UCSD-AML1 (cell line): ENCODE data around the gene TSC1.

ENCODE experiments used
- DNase-seq: peaks from one replicate; lab custom pipeline; 2025; ENCODE audit not compliant: unreplicated experiment; lab: John Stamatoyannopoulos, UW

The TSC1 gene

DNA sequence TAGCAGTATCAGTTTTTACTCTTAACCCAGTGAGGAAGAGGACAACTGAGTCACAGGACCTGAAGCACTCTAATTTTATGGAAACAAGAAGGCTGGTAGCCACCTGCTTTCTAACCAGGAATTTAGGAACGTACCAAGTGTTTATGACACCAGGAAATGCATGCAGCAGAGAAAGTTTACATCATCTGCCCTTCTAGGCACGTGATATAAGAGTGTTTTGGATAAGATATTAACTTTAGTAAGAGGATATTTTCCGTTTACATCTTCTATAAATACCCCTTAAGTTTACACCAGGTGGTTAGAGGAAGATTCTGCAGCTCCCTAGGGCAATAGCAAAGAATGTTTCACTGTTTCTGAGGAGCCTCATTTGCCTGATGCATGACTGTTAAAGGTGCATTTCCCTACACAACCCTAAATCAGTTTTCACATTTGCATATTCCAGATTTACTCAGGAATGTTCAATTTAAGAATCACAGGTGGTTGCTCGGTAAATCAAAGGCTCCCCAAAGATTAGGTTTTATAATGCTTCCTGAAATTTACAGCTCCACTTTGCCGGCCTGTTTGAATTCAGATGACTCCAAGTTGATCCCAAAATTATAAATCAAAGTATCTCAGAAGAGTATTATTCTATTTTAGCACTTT lies 1.8 kb downstream of the TSC1 start:
- no peak for DNase-seq

DNA sequence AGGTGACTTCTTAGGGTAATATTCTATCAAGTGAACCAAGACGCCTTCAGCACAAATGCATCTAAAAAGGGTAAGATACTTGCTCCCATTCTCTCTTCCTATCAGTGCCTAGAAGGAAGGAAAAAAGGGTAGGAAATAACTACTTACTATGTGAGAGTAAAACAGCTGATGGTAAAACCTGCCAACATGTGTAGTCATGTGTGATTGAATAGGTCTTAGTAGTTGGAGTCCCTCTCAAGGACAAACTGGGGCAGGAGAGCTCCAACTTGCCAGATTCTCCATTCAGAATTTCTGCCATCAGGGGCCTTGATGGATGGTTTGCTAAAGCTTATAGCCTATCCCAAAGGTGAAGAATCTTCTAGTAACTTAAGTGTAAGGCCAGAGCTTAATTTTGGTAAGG lies 5.2 kb downstream of the TSC1 start:
- no peak for DNase-seq

- no peak for DNase-seq
Measured at GRCh38 chr9:132937463-132937901, 6.9 kb downstream of the TSC1 start.

- DNase-seq = no peak
Measured at GRCh38 chr9:132935026-132935425, 9.4 kb downstream of the TSC1 start.

GRCh38 chr9:132931178-132931735 lies 13.2 kb downstream of the TSC1 start:
- DNase-seq = no peak

DNA sequence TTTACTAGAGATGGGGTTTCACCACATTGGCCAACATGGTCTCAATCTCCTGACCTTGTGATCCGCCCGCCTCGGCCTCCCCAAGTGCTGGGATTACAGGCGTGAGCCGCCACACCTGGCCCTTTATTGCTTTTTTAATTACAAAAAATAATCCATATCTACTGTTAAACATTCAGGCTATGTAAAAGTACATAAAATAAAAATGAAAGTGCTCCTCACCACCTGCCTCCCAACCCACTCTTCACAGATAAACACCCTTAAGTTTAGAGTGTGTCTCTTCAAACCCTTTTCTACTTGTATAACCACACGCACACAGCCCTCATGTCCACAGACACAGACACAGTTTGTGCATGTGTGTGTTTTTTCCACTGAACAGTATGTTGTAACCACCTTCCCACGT lies 16.7 kb downstream of the TSC1 start:
- no peak for DNase-seq

- no peak for DNase-seq
Measured at GRCh38 chr9:132923346-132923902, 21.0 kb downstream of the TSC1 start.

DNA sequence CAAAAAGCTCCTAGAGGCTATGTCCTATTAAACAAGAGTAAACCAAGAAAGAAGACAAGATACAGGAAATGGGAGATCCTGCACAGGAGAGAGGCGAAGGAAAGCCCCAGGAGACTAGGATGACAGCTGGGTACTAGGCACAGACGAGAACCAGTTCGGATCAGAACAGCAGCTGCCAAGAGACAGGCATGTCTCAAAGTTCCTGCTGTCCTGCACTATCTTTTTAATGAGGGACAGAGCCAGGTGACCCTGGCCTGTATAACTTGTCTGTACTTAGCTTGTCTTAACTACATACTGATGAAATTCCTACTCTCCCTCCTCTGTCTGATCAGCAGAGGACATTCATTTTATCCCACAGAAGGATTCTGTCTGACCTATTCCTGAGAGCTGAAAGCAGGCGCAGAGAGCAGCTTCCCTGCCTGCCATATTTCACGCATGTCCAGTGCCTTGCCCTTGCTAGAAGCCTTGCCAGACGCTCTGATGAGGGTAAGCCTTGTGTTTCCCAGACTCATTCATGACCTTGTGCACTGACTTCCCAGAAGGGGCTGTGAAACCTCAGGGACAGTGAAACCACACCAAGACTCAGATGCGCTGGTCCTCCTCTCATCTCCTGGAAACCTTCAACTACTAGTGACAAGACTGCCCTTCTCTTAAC lies 24.7 kb downstream of the TSC1 start:
- DNase-seq = no peak

DNA sequence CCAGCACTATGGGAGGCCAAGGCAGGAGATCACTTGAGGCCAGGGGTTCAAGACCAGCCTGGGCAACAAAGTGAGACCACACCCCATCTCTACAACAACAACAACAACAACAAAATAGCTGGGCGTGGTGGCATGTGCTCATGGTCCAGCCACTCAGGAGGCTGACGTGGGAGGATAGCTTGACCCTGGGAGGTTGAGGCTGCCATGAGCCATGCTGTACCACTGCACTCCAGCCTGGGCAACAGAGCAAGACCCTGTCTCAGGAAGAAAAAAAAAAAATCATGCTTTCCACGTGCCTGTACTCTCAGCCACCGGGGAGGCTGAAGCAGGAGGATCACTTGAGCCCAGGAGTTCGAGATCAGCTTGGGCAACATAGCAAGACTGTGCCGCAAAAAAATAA lies 29.5 kb downstream of the TSC1 start:
- DNase-seq = no peak

DNA sequence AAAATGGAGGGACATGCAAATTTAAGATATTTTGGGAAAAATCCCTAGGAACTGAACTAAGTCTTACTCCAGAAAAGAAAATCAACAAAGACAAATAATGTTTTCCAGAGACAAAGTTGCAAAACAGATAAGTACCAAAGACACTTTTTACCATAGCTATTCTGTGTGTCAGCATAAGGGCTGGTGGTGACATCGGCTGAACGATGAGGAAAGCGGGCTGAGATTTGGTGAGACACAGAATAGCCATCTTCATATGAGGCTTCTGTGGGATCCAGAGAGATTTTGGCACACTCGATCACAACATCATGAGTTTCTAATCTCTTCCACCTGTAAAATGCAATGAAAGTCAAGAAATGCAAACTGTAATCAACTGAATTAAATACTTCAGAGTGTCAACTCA lies 32.3 kb downstream of the TSC1 start:
- no peak for DNase-seq

- no peak for DNase-seq
Measured at GRCh38 chr9:132910376-132910775, 34.0 kb downstream of the TSC1 start.

GRCh38 chr9:132909311-132909710 lies 35.1 kb downstream of the TSC1 start:
- no peak for DNase-seq

DNA sequence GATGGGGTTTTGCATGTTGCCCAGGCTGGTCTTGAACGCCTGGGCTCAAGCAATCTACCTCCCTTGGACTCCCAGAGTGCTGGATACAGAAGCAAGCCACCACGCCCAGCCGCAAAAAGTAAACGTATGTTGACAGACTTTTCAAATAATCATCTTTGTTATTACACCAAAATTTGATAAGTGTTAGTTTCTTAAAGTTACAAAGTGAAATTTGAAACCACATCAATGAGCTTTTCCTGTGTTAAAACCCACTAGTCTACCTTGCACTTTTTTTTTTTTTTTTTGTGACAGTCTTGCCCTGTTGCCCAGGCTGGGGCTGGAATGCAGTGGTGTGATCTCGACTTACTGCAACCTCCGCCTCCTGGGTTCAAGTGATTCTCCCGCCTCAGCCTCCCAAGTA lies 35.8 kb downstream of the TSC1 start:
- no peak for DNase-seq

DNA sequence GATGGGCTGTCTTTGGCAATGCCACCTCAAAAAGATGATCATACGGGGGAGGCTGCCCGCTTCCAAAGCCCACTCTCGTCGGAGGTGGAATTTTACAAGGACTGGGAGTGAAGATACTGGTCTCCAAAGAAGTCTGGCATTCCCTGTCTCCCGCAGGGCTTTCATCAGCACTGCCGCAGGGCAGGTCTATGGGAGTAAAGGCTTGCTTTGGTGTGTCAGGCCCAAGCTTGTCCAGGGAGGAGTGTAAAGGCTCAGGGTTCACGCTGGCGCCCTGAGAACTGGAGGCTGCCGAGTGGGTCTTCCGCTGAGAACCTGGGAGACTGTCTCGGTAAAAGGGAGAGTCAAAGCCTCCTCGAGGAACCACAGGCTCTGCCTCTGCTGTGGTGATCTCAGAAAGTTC lies 38.7 kb downstream of the TSC1 start:
- no peak for DNase-seq

GRCh38 chr9:132903574-132904492 lies 40.6 kb downstream of the TSC1 start:
- no peak for DNase-seq

GRCh38 chr9:132901858-132902831 lies 42.3 kb downstream of the TSC1 start:
- peak; percentile 66 for DNase-seq

- DNase-seq = no peak
Measured at GRCh38 chr9:132898051-132898450, 46.4 kb downstream of the TSC1 start.

GRCh38 chr9:132896906-132897305 lies 47.5 kb downstream of the TSC1 start:
- no peak for DNase-seq

DNA sequence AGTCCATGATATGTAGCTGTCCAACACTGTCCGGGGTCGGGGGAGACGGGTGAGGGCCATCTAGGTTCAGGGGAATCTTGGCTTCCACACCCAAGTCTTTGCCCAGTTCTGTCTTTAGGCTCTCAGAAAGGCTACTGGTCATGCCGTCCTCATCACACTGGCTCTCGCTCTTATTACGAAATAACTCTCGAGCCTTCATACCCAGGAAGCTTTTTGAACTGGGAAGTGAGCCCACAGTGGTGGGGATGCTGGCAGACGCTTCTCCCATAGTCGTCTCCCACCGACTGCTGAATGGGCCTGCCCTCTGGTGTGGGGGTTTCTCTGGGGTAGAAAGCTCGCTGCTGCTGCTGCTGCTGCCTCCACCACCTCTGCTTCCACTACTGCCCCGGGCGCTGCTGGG lies 48.2 kb downstream of the TSC1 start:
- DNase-seq = no peak
